Measurements from ENCODE around the gene RAB11FIP2.

GRCh38 chr10:118003126-118003525 is 43.6 kb downstream of the RAB11FIP2 start:
- TF ChIP-seq ZNF274 (IDR thresholded peaks at IDR 0.05; ENCODE audit: low read depth, low read length) (no peak), YY1 (IDR thresholded peaks at IDR 0.05; ENCODE audit: insufficient read depth, insufficient read length) (no peak), SUZ12 (IDR thresholded peaks at IDR 0.05; ENCODE audit: extremely low read depth, insufficient read depth, insufficient read length) (no peak)

All from NT2/D1 (cell line).